MM.1S (cell line): ENCODE measurements around the gene GPR142.

Experiments
- DNase-seq: peaks from one replicate; pipeline ENCODE4 v3.0.0-alpha.2; 2015
- H2AFZ ChIP-seq: fragments of 300-600 bp; sonication (generic); 2 replicates; pipeline ENCODE4 v1.6.0; 2016; ENCODE audit warnings: antibody characterized with exemption, low read length
- H3F3A ChIP-seq: fragments of 300-600 bp; sonication (generic); 2 replicates; pipeline ENCODE4 v1.6.1; 2016; ENCODE audit warnings: mild to moderate bottlenecking, antibody characterized with exemption, low read length, moderate library complexity, mixed read lengths; ENCODE audit not compliant: insufficient read depth
- H3K27ac ChIP-seq: fragments of 300-600 bp; sonication (generic); 2 replicates; pipeline ENCODE4 v1.5.1; 2016; ENCODE audit warnings: mild to moderate bottlenecking, low read length
- H3K27me3 ChIP-seq: fragments of 300-600 bp; sonication (generic); replicated peaks from 2 replicates; pipeline ENCODE4 v1.6.0; 2016; ENCODE audit warnings: low read length; ENCODE audit not compliant: insufficient read depth
- H3K36me3 ChIP-seq: fragments of 300-600 bp; sonication (generic); replicated peaks from 2 replicates; pipeline ENCODE4 v1.6.1; 2016; ENCODE audit warnings: mild to moderate bottlenecking, low read length, mixed read lengths; ENCODE audit not compliant: insufficient read depth
- H3K4me1 ChIP-seq: fragments of 300-600 bp; sonication (generic); 2 replicates; pipeline ENCODE4 v1.6.1; 2016; ENCODE audit warnings: low read length, mixed read lengths
- H3K4me2 ChIP-seq: fragments of 300-600 bp; sonication (generic); 2 replicates; pipeline ENCODE4 v1.6.0; 2016; ENCODE audit warnings: low read depth, low read length
- H3K4me3 ChIP-seq: fragments of 300-600 bp; sonication (generic); 2 replicates; pipeline ENCODE4 v1.5.1; 2016; ENCODE audit warnings: low read length, mixed read lengths
- H3K79me2 ChIP-seq: fragments of 300-600 bp; sonication (generic); 2 replicates; pipeline ENCODE4 v1.6.1; 2016; ENCODE audit warnings: mixed run types, low read length, mixed read lengths
- H3K9ac ChIP-seq: fragments of 300-600 bp; sonication (generic); 2 replicates; pipeline ENCODE4 v1.6.1; 2016; ENCODE audit warnings: low read length, mixed read lengths
- H3K9me2 ChIP-seq: fragments of 300-600 bp; sonication (generic); replicated peaks from 2 replicates; pipeline ENCODE4 v1.6.1; 2016; ENCODE audit warnings: mild to moderate bottlenecking, low read length, mixed read lengths; ENCODE audit not compliant: insufficient read depth
- H3K9me3 ChIP-seq: fragments of 300-600 bp; sonication (generic); replicated peaks from 2 replicates; pipeline ENCODE4 v1.6.1; 2016; ENCODE audit warnings: mild to moderate bottlenecking, low read length, mixed read lengths; ENCODE audit not compliant: insufficient read depth
- H4K20me1 ChIP-seq: fragments of 300-600 bp; sonication (generic); 2 replicates; pipeline ENCODE4 v1.6.1; 2016; ENCODE audit warnings: mild to moderate bottlenecking, low read length, moderate library complexity, mixed read lengths; ENCODE audit not compliant: insufficient read depth
- EZH2 ChIP-seq: fragments of 300-600 bp; sonication (generic); optimal IDR thresholded peaks from 2 replicates; pipeline ENCODE3; 2017; ENCODE audit warnings: low read depth, mild to moderate bottlenecking, antibody characterized with exemption, low read length, mixed read lengths
- EZH2phosphoT487 ChIP-seq: fragments of 300-600 bp; sonication (generic); IDR thresholded peaks from 2 replicates; pipeline ENCODE4 v1.6.1; 2018; ENCODE audit warnings: antibody characterized with exemption, low read length
- TF ChIP-seq, protein P1 (sequence below): fragments of 300-600 bp; sonication (generic); IDR thresholded peaks from 2 replicates; pipeline ENCODE4 v1.5.1; 2016; ENCODE audit warnings: antibody characterized with exemption, low read length, mixed read lengths

Gene GPR142

DNA sequence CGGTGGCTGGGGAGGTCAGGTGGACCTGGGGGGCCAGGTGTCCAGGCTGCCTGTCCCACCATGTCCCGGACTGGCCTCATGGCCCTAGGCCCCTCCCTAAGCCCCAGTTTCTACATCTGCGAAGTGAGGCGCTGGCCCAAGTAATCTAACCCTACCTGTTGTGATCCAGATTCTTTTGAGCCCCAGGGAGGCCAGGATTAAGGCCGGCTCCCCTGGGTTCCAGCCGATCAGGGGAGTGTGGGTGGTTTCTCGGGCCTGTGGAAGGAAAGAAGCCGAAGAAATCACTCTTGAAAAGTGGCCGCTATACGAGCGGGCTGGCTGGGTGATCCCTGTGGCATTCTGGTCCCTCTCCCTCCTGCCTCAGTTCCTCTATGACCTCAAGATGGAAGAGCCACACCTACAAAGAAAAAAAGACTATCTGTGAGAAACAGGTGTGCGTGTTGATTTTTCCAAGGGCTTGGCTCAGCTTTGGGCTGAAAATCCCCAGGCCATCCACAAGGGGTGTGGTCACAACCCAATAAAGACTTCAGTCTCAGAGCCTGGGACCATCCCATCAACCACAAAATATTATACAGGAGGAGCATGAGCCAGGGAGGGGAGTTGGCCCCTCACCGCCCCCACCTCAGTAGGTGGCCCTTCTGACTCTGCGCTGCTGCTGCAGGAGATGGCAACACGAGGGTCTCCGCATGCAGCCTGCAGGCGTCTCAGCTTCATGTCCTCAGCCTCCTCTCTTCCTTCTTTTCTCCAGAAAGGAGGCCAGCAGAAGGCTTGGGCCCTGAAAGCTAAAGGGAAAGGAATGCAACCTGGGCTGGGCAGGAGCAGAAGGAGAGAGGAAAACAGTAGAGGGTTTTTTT is 20.3 kb downstream of the GPR142 start:
- H3K4me3 ChIP-seq: no peak overlapping the region
- H3K4me1 ChIP-seq: no peaks in the 10 kb centered on the region
- TF ChIP-seq EZH2phosphoT487: no peak
- no peak for TF ChIP-seq EZH2
- TF ChIP-seq, protein P1, sequence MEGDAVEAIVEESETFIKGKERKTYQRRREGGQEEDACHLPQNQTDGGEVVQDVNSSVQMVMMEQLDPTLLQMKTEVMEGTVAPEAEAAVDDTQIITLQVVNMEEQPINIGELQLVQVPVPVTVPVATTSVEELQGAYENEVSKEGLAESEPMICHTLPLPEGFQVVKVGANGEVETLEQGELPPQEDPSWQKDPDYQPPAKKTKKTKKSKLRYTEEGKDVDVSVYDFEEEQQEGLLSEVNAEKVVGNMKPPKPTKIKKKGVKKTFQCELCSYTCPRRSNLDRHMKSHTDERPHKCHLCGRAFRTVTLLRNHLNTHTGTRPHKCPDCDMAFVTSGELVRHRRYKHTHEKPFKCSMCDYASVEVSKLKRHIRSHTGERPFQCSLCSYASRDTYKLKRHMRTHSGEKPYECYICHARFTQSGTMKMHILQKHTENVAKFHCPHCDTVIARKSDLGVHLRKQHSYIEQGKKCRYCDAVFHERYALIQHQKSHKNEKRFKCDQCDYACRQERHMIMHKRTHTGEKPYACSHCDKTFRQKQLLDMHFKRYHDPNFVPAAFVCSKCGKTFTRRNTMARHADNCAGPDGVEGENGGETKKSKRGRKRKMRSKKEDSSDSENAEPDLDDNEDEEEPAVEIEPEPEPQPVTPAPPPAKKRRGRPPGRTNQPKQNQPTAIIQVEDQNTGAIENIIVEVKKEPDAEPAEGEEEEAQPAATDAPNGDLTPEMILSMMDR: no peak
- no peak overlapping the region for H3K9ac ChIP-seq
- H2AFZ ChIP-seq: no peak overlapping the region
- H3K36me3 ChIP-seq: no peaks in the 10 kb centered on the region
- no peak for DNase-seq
- no peaks in the 10 kb centered on the region for H4K20me1 ChIP-seq
- H3K4me2 ChIP-seq: no peak overlapping the region
- no peaks in the 10 kb centered on the region for H3K9me2 ChIP-seq
- H3K79me2 ChIP-seq: no peaks in the 10 kb centered on the region
- H3K9me3 ChIP-seq: no peaks in the 10 kb centered on the region
- no peaks in the 10 kb centered on the region for H3F3A ChIP-seq
- no peak overlapping the region for H3K27ac ChIP-seq
- H3K27me3 ChIP-seq: peaks cover 94% of the 10 kb centered on the region

DNA sequence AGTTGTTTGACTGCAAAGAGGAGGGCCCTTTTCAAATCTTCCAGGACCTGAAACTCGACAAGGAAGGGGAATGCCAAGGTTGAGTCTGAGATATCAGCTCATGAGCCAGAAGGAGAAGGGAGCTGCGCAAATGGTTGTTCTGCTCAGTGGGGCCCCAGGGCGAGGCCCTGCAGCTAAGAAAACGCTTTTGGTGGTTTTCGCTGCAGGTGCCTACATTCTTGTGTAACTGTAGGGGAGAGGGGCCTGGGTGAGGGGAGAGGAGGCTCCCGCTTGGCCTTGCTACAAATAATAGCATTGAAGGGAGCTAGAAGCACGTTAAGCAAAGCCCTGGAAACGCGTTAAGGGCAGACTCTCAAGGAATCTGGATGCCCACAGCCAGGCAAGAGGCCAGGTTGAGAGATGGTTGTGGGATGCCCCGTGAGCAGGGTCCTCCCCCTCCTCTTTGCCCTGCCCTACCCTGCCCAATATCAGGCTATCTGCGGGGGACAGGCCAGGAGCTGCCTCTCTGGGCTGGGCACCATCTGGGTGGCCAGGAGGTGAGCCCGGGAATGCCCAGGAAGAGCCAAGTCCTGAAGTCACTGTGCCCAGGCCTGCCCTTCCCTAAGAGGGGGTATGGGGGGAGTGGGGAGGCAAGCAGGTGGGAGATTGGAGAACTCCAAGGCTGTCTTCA is 21.9 kb downstream of the GPR142 start:
- H3K4me2 ChIP-seq: no peak overlapping the region
- H2AFZ ChIP-seq: no peak overlapping the region
- H3K36me3 ChIP-seq: no peaks in the 10 kb centered on the region
- no peak for DNase-seq
- H3K9me2 ChIP-seq: no peaks in the 10 kb centered on the region
- no peaks in the 10 kb centered on the region for H3K4me1 ChIP-seq
- peaks cover 95% of the 10 kb centered on the region for H3K27me3 ChIP-seq
- H3K9ac ChIP-seq: no peak overlapping the region
- H3K27ac ChIP-seq: no peak overlapping the region
- H3F3A ChIP-seq: no peaks in the 10 kb centered on the region
- H3K79me2 ChIP-seq: no peaks in the 10 kb centered on the region
- H4K20me1 ChIP-seq: no peaks in the 10 kb centered on the region
- H3K4me3 ChIP-seq: no peak overlapping the region
- TF ChIP-seq EZH2: no peak
- no peak for TF ChIP-seq EZH2phosphoT487
- TF ChIP-seq, protein P1: no peak
- no peaks in the 10 kb centered on the region for H3K9me3 ChIP-seq

DNA sequence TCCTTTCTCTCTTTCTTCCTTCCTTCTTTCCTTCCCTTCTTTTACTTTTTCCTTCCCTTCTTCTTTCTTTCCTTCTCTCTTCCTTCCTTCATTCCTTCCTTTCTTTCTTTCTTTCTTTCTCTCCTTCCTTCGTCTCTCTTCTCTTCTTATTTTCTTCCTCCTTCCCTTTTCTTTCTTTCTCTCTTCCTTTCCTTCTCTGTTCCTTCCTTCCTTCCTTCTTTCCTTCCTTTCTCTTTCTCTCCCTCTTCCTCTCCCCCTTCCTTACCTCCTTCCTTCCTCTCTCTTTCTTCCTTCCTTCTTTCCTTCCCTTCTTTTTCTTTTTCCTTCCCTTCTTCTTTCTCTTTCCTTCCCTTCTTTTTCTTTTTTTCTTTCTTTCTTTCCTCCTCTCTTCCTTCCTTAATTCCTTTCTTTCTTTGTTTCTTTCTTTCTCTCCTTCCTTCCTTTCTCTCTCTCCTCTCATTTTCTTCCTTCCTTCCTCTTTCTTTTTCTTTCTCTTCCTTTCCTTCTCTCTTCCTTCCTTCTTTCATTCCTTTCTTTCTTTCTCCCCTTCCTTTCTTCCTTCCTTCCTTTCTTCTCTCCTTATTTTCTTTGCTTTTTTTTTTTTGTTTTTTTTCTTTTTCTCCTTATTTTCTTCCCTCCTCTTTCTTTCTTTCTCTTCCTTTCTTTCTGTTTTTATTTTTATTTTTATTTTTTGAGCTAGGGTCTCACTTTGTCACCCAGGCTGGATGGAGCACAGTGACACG is 22.8 kb downstream of the GPR142 start:
- Histone ChIP-seq H2AFZ (no peak overlapping the region), H3K4me3 (no peak overlapping the region), H3K9ac (no peak overlapping the region), H3K4me2 (no peak overlapping the region), H3K9me3 (no peaks in the 10 kb centered on the region), H3F3A (no peaks in the 10 kb centered on the region), H3K4me1 (no peaks in the 10 kb centered on the region), H3K27ac (no peak overlapping the region), H4K20me1 (no peaks in the 10 kb centered on the region), H3K27me3 (peaks cover 94% of the 10 kb centered on the region), H3K79me2 (no peaks in the 10 kb centered on the region), H3K9me2 (no peaks in the 10 kb centered on the region), H3K36me3 (no peaks in the 10 kb centered on the region)
- no peak for DNase-seq
- TF ChIP-seq, protein P1: no peak
- TF ChIP-seq EZH2phosphoT487 (no peak), EZH2 (no peak)
